GM12872 (cell line): ENCODE data around the gene CEMIP.
A peak's percentile ranks its signal among the peaks of the same experiment; 100 is the strongest.

Experiments used
- TF ChIP-seq, protein P1 (sequence below): IDR thresholded peaks from 3 replicates; pipeline ENCODE4 v1.5.1; 2011; ENCODE audit warnings: low read depth, mild to moderate bottlenecking, low read length, moderate library complexity; ENCODE audit not compliant: insufficient read depth

The CEMIP gene

DNA sequence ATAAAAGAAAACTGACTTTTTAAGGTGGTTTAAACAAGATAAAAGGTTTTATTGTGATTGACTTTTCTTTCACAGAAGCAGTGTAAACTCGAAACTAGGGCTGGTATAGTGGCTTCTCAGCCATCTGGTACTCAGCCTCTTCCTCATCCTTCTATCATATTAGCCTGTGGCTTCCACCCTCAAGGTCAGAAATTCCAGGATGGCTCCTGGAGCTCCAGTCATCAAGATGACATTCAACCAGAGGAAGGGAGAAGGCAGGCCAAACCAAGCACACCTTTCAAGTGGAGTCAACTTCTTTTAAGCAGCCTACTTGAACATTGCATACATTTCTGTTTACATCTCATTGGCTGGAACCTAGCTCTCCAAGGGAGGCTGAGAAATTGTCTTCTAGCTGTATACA is 211.8 kb downstream of the CEMIP start:
- TF ChIP-seq, protein P1, sequence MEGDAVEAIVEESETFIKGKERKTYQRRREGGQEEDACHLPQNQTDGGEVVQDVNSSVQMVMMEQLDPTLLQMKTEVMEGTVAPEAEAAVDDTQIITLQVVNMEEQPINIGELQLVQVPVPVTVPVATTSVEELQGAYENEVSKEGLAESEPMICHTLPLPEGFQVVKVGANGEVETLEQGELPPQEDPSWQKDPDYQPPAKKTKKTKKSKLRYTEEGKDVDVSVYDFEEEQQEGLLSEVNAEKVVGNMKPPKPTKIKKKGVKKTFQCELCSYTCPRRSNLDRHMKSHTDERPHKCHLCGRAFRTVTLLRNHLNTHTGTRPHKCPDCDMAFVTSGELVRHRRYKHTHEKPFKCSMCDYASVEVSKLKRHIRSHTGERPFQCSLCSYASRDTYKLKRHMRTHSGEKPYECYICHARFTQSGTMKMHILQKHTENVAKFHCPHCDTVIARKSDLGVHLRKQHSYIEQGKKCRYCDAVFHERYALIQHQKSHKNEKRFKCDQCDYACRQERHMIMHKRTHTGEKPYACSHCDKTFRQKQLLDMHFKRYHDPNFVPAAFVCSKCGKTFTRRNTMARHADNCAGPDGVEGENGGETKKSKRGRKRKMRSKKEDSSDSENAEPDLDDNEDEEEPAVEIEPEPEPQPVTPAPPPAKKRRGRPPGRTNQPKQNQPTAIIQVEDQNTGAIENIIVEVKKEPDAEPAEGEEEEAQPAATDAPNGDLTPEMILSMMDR: no peak

GRCh38 chr15:80991421-80991820 is 212.3 kb downstream of the CEMIP start:
- TF ChIP-seq, protein P1: 0 out of 3 replicates have a peak, but pooled peaks have one; percentile 7

- TF ChIP-seq, protein P1: no peak
Observed at GRCh38 chr15:80992006-80992405, 212.8 kb downstream of the CEMIP start.

- TF ChIP-seq, protein P1: no peak
Observed at GRCh38 chr15:80992441-80992840, 213.3 kb downstream of the CEMIP start.

DNA sequence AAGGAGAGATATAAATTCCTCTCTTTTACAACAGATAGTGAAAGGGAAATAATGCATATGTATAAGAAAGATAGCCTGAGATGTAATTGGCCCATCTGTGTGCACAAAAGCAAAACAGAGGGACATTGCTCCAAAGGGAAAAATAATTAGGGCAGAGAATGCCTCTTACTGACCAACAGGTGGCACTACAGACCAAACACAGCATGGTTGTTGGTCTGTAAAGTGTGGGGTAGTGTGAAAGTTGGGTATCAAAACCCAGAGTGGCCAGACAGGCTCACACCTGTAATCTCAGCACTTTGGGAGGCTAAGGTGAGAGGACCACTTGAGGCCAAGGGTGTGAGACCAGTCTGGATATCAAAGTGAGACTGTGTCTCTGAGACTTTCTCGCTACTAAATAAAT is 217.1 kb downstream of the CEMIP start:
- TF ChIP-seq, protein P1: peak; percentile 63

DNA sequence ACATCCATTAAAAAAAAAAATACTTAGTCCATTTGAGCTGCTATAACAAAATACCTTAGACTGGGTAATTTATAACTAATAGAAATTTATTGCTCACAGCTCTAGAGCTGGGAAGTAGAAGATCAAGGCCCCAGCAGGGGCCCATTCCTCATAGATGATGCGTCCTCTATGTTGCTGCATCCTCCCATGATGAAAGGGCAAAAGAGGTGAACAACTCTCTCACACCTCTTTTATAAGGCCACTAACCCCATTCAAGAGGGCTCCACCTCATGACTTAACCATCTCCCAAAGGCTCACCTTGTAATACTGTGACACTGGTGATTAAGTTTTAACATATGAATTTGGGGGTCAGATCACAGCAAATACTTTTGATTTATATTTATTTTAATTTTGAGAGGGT is 218.5 kb downstream of the CEMIP start:
- TF ChIP-seq, protein P1: no peak

- TF ChIP-seq, protein P1: no peak
Observed at GRCh38 chr15:80998251-80998650, 219.1 kb downstream of the CEMIP start.

GRCh38 chr15:80999623-81000036 is 220.5 kb downstream of the CEMIP start:
- TF ChIP-seq, protein P1: no peak
